GM12878 (cell line): ENCODE measurements around the gene ZNF581. TPM values are rescaled to one million over a fixed set of nuclear protein-coding genes. Genes with fewer than 3 reads are reported as not detected.

Source experiments
- BACH1 ChIP-seq: fragments of 450-650 bp; IDR thresholded peaks from 2 replicates; pipeline ENCODE4 v1.6.1; 2017; ENCODE audit warnings: mild to moderate bottlenecking, borderline replicate concordance
- BCL11A ChIP-seq: IDR thresholded peaks from 2 replicates; pipeline ENCODE4 v1.6.1; 2011; ENCODE audit warnings: low read depth, low read length
- BHLHE40 ChIP-seq, 2 experiments: fragments of 450-650 bp in 1 of 2; IDR thresholded peaks; 2 replicates each; pipeline ENCODE4 v1.6.1; 2011 to 2017; ENCODE audit warnings: low read depth in 2 of 2, borderline replicate concordance in 1 of 2, improper control_type of control experiment in 1 of 2, low read length in 1 of 2, mild to moderate bottlenecking in 1 of 2
- CEBPZ ChIP-seq: fragments of 150-350 bp; IDR thresholded peaks from 2 replicates; pipeline ENCODE4 v1.6.1; 2016; ENCODE audit warnings: low read depth, low read length
- CHD4 ChIP-seq: fragments of 200-600 bp; sonication (generic); IDR thresholded peaks from 2 replicates; pipeline ENCODE4 v1.6.1; 2016; ENCODE audit warnings: mild to moderate bottlenecking
- CTCF ChIP-seq, 3 experiments: IDR thresholded peaks in 2 of 3; conservative IDR thresholded peaks in 1 of 3; 2 replicates each; pipeline ENCODE4 v1.5.1; 2011; ENCODE audit warnings: low read depth in 3 of 3, low read length in 3 of 3, mild to moderate bottlenecking in 3 of 3, control low read depth in 2 of 3, moderate library complexity in 2 of 3, inconsistent platforms in 1 of 3, mixed read lengths in 1 of 3; ENCODE audit not compliant: control insufficient read depth in 2 of 3, insufficient read depth in 1 of 3; ENCODE audit errors: extremely low read depth in 1 of 3
- HCFC1 ChIP-seq: fragments of 150-350 bp; IDR thresholded peaks from 2 replicates; pipeline ENCODE4 v1.6.1; 2014; ENCODE audit warnings: low read length
- HDGF ChIP-seq: fragments of 450-650 bp; IDR thresholded peaks from 2 replicates; pipeline ENCODE4 v1.6.1; 2016; ENCODE audit warnings: antibody characterized with exemption
- HSF1 ChIP-seq: fragments of 150-350 bp; IDR thresholded peaks from 2 replicates; pipeline ENCODE4 v1.6.1; 2014; ENCODE audit warnings: mild to moderate bottlenecking, low read depth, low read length
- PAX8 ChIP-seq: fragments of 450-650 bp; IDR thresholded peaks from 2 replicates; pipeline ENCODE4 v1.6.1; 2017; ENCODE audit warnings: mild to moderate bottlenecking, moderate library complexity
- RAD21 ChIP-seq: IDR thresholded peaks from 2 replicates; pipeline ENCODE4 v1.6.1; 2011; ENCODE audit warnings: mild to moderate bottlenecking, low read depth, low read length, moderate library complexity; ENCODE audit not compliant: insufficient read depth
- RAD51 ChIP-seq: fragments of 450-650 bp; IDR thresholded peaks from 2 replicates; pipeline ENCODE4 v1.6.1; 2016; ENCODE audit warnings: moderate library complexity, mild to moderate bottlenecking, inconsistent platforms
- SP1 ChIP-seq: IDR thresholded peaks from one replicate; pipeline ENCODE4 v1.6.1; 2011; ENCODE audit warnings: low read depth, low read length
- SUPT20H ChIP-seq: IDR thresholded peaks from 2 replicates; pipeline ENCODE4 v1.6.1; 2011; ENCODE audit warnings: low read depth, mild to moderate bottlenecking, low read length, moderate library complexity, borderline replicate concordance; ENCODE audit not compliant: control insufficient read depth
- TCF3 ChIP-seq: IDR thresholded peaks from 2 replicates; pipeline ENCODE4 v1.6.1; 2012; ENCODE audit warnings: low read depth, mild to moderate bottlenecking, low read length, borderline replicate concordance; ENCODE audit not compliant: insufficient read depth
- ZBTB11 ChIP-seq: fragments of 450-650 bp; formaldehyde crosslinking; IDR thresholded peaks from 2 replicates; pipeline ENCODE4 v1.5.0; 2022; ENCODE audit warnings: mild to moderate bottlenecking, missing genetic modification characterization
- polyA plus RNA-seq, 11 experiments: library from polyadenylated mRNA; depleted of rRNA in 4 of 11; unstranded in 6 of 11; stranded (reverse) in 5 of 11; fragments of >200 nt; fragmentation: Nextera tagmentation in 4 of 11; fragmentation: Illumina TruSeq in 1 of 11; extraction: Ambion mirVana in 4 of 11; extraction: Trizol in 1 of 11; gene quantifications; 1 replicate in 1 of 11; 2 replicates in 10 of 11; pipeline versions ENCODE4 v1.2.1 to v1.2.3, GENCODE V29; 2011 to 2016; ENCODE audit warnings: inconsistent platforms in 2 of 11, missing spikeins in 2 of 11, low read depth in 1 of 11
- total RNA-seq, 4 experiments: library from RNA; depleted of rRNA in 3 of 4; stranded (reverse); fragments of >200 nt in 3 of 4; fragmentation: Illumina TruSeq in 1 of 4; extraction: Trizol in 1 of 4; gene quantifications; 2 replicates each; pipeline versions ENCODE4 v1.2.1 to v1.2.3, GENCODE V29; 2013 to 2021
- TF ChIP-seq, protein P1 (sequence below): IDR thresholded peaks from 2 replicates; pipeline ENCODE4 v1.6.1; 2012; ENCODE audit warnings: low read depth, low read length, improper control_type of control experiment

Gene ZNF581
- total and polyA plus RNA-seq, 10 of the 15 experiments (the other 5 are each of a cell fraction or from before 2014, with no cell fraction given) = 4.7 to 45.4 (median 22.2) TPM

- TF ChIP-seq CTCF (IDR thresholded peaks at IDR 0.05 in 2 of 3, conservative IDR thresholded peaks at IDR 0.05 in 1 of 3; ENCODE audit: control insufficient read depth in 2 of 3, extremely low read depth in 1 of 3, insufficient read depth in 1 of 3, low read depth in 3 of 3, low read length in 3 of 3) = no peak
- TF ChIP-seq CEBPZ = no peak
- no peak for TF ChIP-seq RAD51
- TF ChIP-seq SP1 = peak; percentile 73
- no peak for TF ChIP-seq HDGF
- TF ChIP-seq HCFC1 = peak; percentile 66
- TF ChIP-seq CHD4 = no peak
- peak in 1 of 2 experiments; percentile 77; a peak in 2 of 4 replicates for TF ChIP-seq BHLHE40 (IDR thresholded peaks at IDR 0.05; ENCODE audit: borderline replicate concordance in 1 of 2, low read depth in 2 of 2, low read length in 1 of 2)
- TF ChIP-seq TCF3 = 0 out of 2 replicates have a peak, but pooled peaks have one; percentile 24
- TF ChIP-seq BCL11A = no peak
- no peak for TF ChIP-seq ZBTB11 (CRISPR knock-in tag)
- no peak for TF ChIP-seq SUPT20H
- no peak for TF ChIP-seq RAD21
- 0 out of 2 replicates have a peak, but pooled peaks have one; percentile 14 for TF ChIP-seq HSF1
- 0 out of 2 replicates have a peak, but pooled peaks have one; percentile 38 for TF ChIP-seq BACH1
- TF ChIP-seq PAX8 = no peak
- TF ChIP-seq, protein P1, sequence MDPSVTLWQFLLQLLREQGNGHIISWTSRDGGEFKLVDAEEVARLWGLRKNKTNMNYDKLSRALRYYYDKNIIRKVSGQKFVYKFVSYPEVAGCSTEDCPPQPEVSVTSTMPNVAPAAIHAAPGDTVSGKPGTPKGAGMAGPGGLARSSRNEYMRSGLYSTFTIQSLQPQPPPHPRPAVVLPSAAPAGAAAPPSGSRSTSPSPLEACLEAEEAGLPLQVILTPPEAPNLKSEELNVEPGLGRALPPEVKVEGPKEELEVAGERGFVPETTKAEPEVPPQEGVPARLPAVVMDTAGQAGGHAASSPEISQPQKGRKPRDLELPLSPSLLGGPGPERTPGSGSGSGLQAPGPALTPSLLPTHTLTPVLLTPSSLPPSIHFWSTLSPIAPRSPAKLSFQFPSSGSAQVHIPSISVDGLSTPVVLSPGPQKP = peak; percentile 37; the same call in 1 of the 2 replicates
These were observed 43.4 kb upstream of the ZNF581 start, which contains the start of gene ZNF524 (continued) for GRCh38 chr19:55599842-55600661.
